OCI-LY1 (cell line): ENCODE data around the gene SRRM2.

ENCODE experiments used
- H2AFZ ChIP-seq: fragments of 200-600 bp; sonication (generic), shearing (Covaris generic); 2 replicates; pipeline ENCODE4 v1.6.0; 2014; ENCODE audit warnings: antibody characterized with exemption, mild to moderate bottlenecking, low read length
- H3F3A ChIP-seq: fragments of 200-600 bp; sonication (generic), shearing (Covaris generic); 2 replicates; pipeline ENCODE4 v1.6.0; 2014; ENCODE audit warnings: mild to moderate bottlenecking, antibody characterized with exemption, low read length, moderate library complexity; ENCODE audit not compliant: insufficient read depth
- H3K27ac ChIP-seq: fragments of 200-600 bp; sonication (generic); 2 replicates; pipeline ENCODE4 v1.5.1; 2014; ENCODE audit warnings: low read length, mixed run types, mild to moderate bottlenecking, low read depth; ENCODE audit not compliant: poor library complexity, severe bottlenecking
- H3K27me3 ChIP-seq: fragments of 200-600 bp; sonication (generic); 2 replicates; pipeline ENCODE4 v1.6.0; 2014; ENCODE audit warnings: antibody characterized with exemption, mild to moderate bottlenecking, low read length, moderate library complexity; ENCODE audit not compliant: insufficient read depth
- H3K36me3 ChIP-seq: fragments of 200-600 bp; sonication (generic); 2 replicates; pipeline ENCODE4 v1.6.1; 2014; ENCODE audit warnings: mild to moderate bottlenecking, antibody characterized with exemption, low read length, moderate library complexity, mixed read lengths; ENCODE audit not compliant: insufficient read depth
- H3K4me1 ChIP-seq: fragments of 200-600 bp; sonication (generic); 2 replicates; pipeline ENCODE4 v1.5.1; 2014; ENCODE audit warnings: mild to moderate bottlenecking, low read length, moderate library complexity; ENCODE audit not compliant: insufficient read depth, severe bottlenecking
- H3K4me2 ChIP-seq: fragments of 200-600 bp; sonication (generic), shearing (Covaris generic); 2 replicates; pipeline ENCODE4 v1.6.1; 2014; ENCODE audit warnings: low read length
- H3K4me3 ChIP-seq: fragments of 200-600 bp; sonication (generic); 2 replicates; pipeline ENCODE4 v1.5.1; 2014; ENCODE audit warnings: low read length, low read depth, mild to moderate bottlenecking, mixed read lengths; ENCODE audit not compliant: poor library complexity, severe bottlenecking
- H3K79me2 ChIP-seq: fragments of 200-600 bp; shearing (Covaris generic); 2 replicates; pipeline ENCODE4 v1.6.1; 2016; ENCODE audit warnings: mixed run types, low read length, mixed read lengths; ENCODE audit not compliant: insufficient read depth
- H3K9ac ChIP-seq: fragments of 200-600 bp; sonication (generic), shearing (Covaris generic); 2 replicates; pipeline ENCODE4 v1.6.1; 2014; ENCODE audit warnings: mild to moderate bottlenecking, low read length, mixed read lengths
- H3K9me2 ChIP-seq: fragments of 200-600 bp; sonication (generic), shearing (Covaris generic); 2 replicates; pipeline ENCODE4 v1.6.1; 2014; ENCODE audit warnings: low read depth, mild to moderate bottlenecking, low read length, mixed read lengths
- H3K9me3 ChIP-seq: fragments of 200-600 bp; shearing (Covaris generic); 2 replicates; pipeline ENCODE4 v1.6.1; 2014; ENCODE audit warnings: low read length, mixed read lengths
- H4K20me1 ChIP-seq: fragments of 200-600 bp; sonication (generic), shearing (Covaris generic); 2 replicates; pipeline ENCODE4 v1.6.0; 2016; ENCODE audit warnings: mild to moderate bottlenecking, low read length; ENCODE audit not compliant: insufficient read depth
- CTCF ChIP-seq: fragments of 200-600 bp; sonication (generic), shearing (Covaris generic); IDR thresholded peaks from 2 replicates; pipeline ENCODE4 v1.5.1; 2017; ENCODE audit warnings: mild to moderate bottlenecking, antibody characterized with exemption, low read length, moderate library complexity, mixed read lengths
- EZH2 ChIP-seq: fragments of 200-600 bp; sonication (generic), shearing (Covaris generic); IDR thresholded peaks from 2 replicates; pipeline ENCODE4 v1.8.0; 2017; ENCODE audit warnings: borderline replicate concordance, mixed run types, mild to moderate bottlenecking, antibody characterized with exemption, low read length, moderate library complexity, mixed read lengths

The SRRM2 gene

DNA sequence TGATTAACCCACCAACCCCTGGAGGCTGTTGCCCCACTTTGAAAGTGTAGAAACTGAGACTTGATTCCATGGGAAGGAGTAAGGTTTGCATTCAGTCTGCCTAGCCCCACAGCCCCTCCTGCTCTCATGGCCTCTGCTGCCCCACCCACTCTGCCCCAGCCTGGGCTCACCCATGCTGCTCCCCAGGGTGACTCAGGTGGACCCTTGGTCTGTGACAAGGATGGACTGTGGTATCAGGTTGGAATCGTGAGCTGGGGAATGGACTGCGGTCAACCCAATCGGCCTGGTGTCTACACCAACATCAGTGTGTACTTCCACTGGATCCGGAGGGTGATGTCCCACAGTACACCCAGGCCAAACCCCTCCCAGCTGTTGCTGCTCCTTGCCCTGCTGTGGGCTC lies 52.3 kb downstream of the SRRM2 start:
- Histone ChIP-seq H3K9ac (no peak overlapping the region), H3K9me3 (0 out of 2 replicates have a peak, but pooled peaks cover 6% of the 10 kb centered on the region), H3K27ac (no peak overlapping the region), H3K4me3 (no peak overlapping the region), H3K27me3 (peaks cover 14% of the 10 kb centered on the region), H3K9me2 (no peaks in the 10 kb centered on the region), H4K20me1 (no peaks in the 10 kb centered on the region), H3K4me2 (no peak overlapping the region), H3K36me3 (no peaks in the 10 kb centered on the region; the same call in 1 of the 2 replicates), H3K4me1 (no peaks in the 10 kb centered on the region), H2AFZ (no peak overlapping the region), H3K79me2 (no peaks in the 10 kb centered on the region), H3F3A (no peaks in the 10 kb centered on the region)
- no peak for TF ChIP-seq EZH2
- no peak for TF ChIP-seq CTCF

GRCh38 chr16:2806286-2806685 lies 53.8 kb downstream of the SRRM2 start:
- Histone ChIP-seq H3K79me2 (no peaks in the 10 kb centered on the region), H3K9me3 (0 out of 2 replicates have a peak, but pooled peaks cover 6% of the 10 kb centered on the region), H3K4me2 (no peak overlapping the region), H3K4me1 (no peaks in the 10 kb centered on the region), H3K4me3 (no peak overlapping the region), H3K9me2 (no peaks in the 10 kb centered on the region), H3K27ac (no peak overlapping the region), H2AFZ (no peak overlapping the region), H4K20me1 (no peaks in the 10 kb centered on the region), H3F3A (no peaks in the 10 kb centered on the region), H3K36me3 (no peaks in the 10 kb centered on the region; the same call in 1 of the 2 replicates), H3K9ac (no peak overlapping the region), H3K27me3 (peaks cover 14% of the 10 kb centered on the region)
- no peak for TF ChIP-seq EZH2

DNA sequence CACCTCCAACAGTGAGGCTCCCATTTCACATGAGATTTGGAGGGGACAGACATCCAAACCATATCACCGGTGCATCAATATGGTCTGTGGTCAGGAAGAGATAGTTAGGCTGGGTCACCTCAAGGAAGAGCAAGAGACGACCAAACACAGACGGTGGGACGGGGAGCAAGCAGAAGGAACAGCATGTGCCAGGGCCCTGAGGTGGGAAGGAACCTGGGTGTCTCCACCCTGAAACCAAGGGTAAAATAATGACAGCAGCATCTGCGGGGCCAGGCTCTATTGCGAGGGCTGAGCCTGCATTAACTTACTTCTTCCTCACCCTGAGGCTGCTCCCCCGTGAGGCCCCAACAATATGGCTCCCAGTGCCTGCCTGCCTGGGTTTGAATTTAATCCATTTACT lies 55.7 kb downstream of the SRRM2 start:
- no peak overlapping the region for H3K9ac ChIP-seq
- H3K27me3 ChIP-seq = peaks cover 18% of the 10 kb centered on the region
- no peak overlapping the region for H3K4me2 ChIP-seq
- H3K36me3 ChIP-seq = no peaks in the 10 kb centered on the region; the same call in 1 of the 2 replicates
- H3F3A ChIP-seq = no peaks in the 10 kb centered on the region
- H3K4me3 ChIP-seq = no peak overlapping the region
- no peaks in the 10 kb centered on the region for H4K20me1 ChIP-seq
- no peaks in the 10 kb centered on the region for H3K79me2 ChIP-seq
- H3K4me1 ChIP-seq = no peaks in the 10 kb centered on the region
- no peaks in the 10 kb centered on the region for H3K9me2 ChIP-seq
- H3K27ac ChIP-seq = no peak overlapping the region
- TF ChIP-seq CTCF (no peak), EZH2 (no peak)
- 0 out of 2 replicates have a peak, but pooled peaks cover 6% of the 10 kb centered on the region for H3K9me3 ChIP-seq
- no peak overlapping the region for H2AFZ ChIP-seq

- H2AFZ ChIP-seq = no peak overlapping the region
- no peak overlapping the region for H3K4me3 ChIP-seq
- H3K27ac ChIP-seq = no peak overlapping the region
- no peak overlapping the region for H3K4me2 ChIP-seq
- no peaks in the 10 kb centered on the region for H4K20me1 ChIP-seq
- no peak for TF ChIP-seq EZH2
- no peak for TF ChIP-seq CTCF
- H3F3A ChIP-seq = no peaks in the 10 kb centered on the region
- no peaks in the 10 kb centered on the region for H3K36me3 ChIP-seq
- H3K9me2 ChIP-seq = no peaks in the 10 kb centered on the region
- H3K4me1 ChIP-seq = no peaks in the 10 kb centered on the region
- peaks cover 18% of the 10 kb centered on the region for H3K27me3 ChIP-seq
- no peaks in the 10 kb centered on the region for H3K9me3 ChIP-seq
- H3K9ac ChIP-seq = no peak overlapping the region
- no peaks in the 10 kb centered on the region for H3K79me2 ChIP-seq
Measured at GRCh38 chr16:2809149-2809760, 56.8 kb downstream of the SRRM2 start.
